Right lobe of liver (tissue), 4 donors: ENCODE results near the gene GFRA1.

Source experiments
- POLR2A ChIP-seq: fragments of 450-650 bp; IDR thresholded peaks from one replicate; pipeline ENCODE4 v1.6.1; 2017; ENCODE audit warnings: antibody characterized with exemption, mild to moderate bottlenecking
- TF ChIP-seq, protein P1 (sequence below), 4 donors: fragments of 200-600 bp in 3 of 4; fragments of 450-650 bp in 1 of 4; IDR thresholded peaks; one replicate each; pipeline versions ENCODE4 v1.5.1 to v1.8.0; 2016 to 2022; ENCODE audit warnings: antibody characterized with exemption in 4 of 4, mild to moderate bottlenecking in 2 of 4
- donor health status: DM: no; HTN: no; CAD: no.
- donor health status: DM: no; HTN: no; CAD: no.
- donor health status: DM: no; HTN: yes; CAD: no.

DNA sequence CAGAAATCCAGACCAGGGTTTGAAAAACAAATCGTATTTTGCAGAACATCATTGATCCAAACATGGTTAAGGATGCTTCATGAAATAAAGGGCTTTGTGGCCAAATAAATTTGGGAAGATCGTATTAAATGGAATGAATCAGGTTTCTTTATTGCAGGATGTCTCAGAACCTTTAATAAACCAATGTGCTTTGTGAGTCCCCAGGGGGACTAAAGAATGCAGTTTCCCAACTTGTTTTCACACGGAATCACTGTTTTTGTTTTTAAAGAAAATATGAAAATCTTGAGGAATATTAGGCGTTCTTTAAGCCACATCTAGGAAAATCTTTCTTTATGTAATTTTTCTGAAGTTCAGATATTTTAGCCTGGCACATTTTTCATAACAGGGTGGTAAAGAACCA, 34.4 kb upstream of the GFRA1 start:
- TF ChIP-seq, protein P1, sequence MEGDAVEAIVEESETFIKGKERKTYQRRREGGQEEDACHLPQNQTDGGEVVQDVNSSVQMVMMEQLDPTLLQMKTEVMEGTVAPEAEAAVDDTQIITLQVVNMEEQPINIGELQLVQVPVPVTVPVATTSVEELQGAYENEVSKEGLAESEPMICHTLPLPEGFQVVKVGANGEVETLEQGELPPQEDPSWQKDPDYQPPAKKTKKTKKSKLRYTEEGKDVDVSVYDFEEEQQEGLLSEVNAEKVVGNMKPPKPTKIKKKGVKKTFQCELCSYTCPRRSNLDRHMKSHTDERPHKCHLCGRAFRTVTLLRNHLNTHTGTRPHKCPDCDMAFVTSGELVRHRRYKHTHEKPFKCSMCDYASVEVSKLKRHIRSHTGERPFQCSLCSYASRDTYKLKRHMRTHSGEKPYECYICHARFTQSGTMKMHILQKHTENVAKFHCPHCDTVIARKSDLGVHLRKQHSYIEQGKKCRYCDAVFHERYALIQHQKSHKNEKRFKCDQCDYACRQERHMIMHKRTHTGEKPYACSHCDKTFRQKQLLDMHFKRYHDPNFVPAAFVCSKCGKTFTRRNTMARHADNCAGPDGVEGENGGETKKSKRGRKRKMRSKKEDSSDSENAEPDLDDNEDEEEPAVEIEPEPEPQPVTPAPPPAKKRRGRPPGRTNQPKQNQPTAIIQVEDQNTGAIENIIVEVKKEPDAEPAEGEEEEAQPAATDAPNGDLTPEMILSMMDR (IDR thresholded peaks at IDR 0.05): no peak
- no peak for TF ChIP-seq POLR2A
